Left renal pelvis (tissue), 4 donors: Measurements from ENCODE around the gene CENPU. TPM values are rescaled to one million over a fixed set of nuclear protein-coding genes. Genes with fewer than 3 reads are reported as not detected.
A peak's percentile ranks its signal among the peaks of the same experiment; 100 is the strongest.
"Not testable (repeated sequence)": the region's sequence is repeated elsewhere in the genome, so short reads cannot be mapped to it uniquely, and the experiment has no call there.

Experiments
- DNase-seq, 4 donors: peaks; one replicate each; pipeline ENCODE4 v3.0.0-alpha.2; 2013; ENCODE audit warnings: low read depth in 4 of 4, low spot score in 3 of 4
- polyA plus RNA-seq, 4 donors: library from polyadenylated mRNA; unstranded; fragments of 120-200 nt; gene quantifications; one replicate each; pipeline ENCODE4 v1.2.1, GENCODE V29; 2013; ENCODE audit not compliant: insufficient read length in 4 of 4

CENPU gene
- polyA plus RNA-seq, 4 donors: 38.4 to 48.8 (median 42.8) TPM

DNA sequence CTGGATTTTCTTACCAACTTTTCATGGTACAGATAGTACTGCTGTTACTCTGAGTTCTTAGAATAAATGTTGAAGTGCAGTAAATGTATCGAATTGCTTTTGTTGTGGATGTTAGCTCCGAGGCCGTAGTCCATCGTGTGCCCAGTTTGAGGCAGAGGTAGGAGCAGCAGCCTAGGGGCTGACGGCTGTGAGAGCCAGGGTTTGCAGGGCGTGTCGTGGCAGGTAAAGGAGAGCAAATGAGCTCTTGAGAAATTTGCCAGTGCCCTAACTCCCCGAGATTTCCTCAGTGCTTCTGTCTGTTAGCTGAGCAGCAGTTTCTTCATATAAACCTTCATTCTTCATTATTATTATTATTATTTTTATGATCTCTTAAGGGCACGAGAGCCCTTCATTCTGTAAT, 62.8 kb downstream of the CENPU start:
- DNase-seq: no peak

GRCh38 chr4:184669251-184669650, 64.6 kb downstream of the CENPU start:
- no peak for DNase-seq

GRCh38 chr4:184668511-184669114, 65.3 kb downstream of the CENPU start:
- DNase-seq: no peak

DNA sequence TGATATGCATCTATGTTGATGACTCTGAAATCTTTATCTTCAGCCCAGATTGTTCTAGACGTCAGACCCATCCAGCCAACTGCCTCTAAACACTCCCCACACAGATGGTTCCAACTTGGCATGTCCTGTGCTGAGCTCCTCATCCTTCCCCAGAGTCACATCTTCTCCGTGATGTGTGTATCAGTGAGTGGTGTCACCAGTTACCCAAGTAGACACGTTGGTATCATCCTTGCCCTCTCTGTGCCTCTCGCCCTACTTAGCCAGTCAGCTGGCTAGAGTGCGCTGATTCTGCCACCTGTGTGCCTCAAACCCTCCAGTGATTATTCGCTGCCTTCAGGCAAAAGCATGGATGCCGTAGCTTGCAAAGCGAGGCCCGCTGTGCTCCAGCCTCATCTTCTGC, 65.8 kb downstream of the CENPU start:
- DNase-seq: no peak

GRCh38 chr4:184666670-184667069, 67.2 kb downstream of the CENPU start:
- DNase-seq: no peak

- no peak for DNase-seq
These were observed 69.3 kb downstream of the CENPU start for GRCh38 chr4:184664445-184665210.

- no peak for DNase-seq
These were observed 71.7 kb downstream of the CENPU start for GRCh38 chr4:184662236-184662635.

GRCh38 chr4:184660978-184661377, 72.9 kb downstream of the CENPU start:
- DNase-seq: no peak

DNA sequence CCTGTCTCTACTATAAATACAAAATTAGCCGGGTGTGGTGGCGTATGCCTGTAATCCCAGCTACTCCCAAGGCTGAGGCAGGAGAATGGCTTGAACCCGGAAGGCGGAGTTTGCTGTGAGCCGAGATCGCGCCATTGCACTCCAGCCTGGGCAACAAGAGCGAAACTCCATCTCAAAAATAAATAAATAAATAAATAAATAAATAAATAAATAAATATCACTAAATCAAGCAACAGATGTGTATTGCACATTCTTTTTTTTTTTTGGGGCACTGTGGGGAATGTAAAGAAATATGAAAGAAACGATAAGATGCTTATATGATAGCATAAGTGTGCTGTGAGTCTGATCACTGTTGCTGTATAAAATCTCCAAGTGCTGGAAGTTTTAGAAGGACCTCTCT, 76.1 kb downstream of the CENPU start:
- not testable (repeated sequence) for DNase-seq

DNA sequence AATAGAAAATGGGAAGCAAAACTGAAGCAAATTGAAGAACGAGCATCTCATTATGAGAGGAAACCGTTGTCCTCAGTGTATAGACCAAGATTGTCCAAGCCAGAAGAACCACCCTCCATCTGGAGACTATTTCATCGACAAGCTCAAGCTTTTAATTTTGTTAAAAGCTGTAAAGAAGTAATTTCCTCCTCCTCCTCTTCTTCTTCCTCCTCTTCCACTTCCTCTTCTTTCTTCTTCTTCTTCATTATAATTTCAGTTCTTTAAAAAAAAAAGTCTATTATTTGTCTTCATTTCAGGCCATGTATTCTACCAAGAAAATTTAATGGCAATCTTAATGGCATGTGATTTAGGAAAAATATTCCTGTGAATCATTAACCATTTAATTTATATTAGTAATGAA, 76.8 kb downstream of the CENPU start:
- DNase-seq: no peak

- DNase-seq: no peak
These were observed 77.7 kb downstream of the CENPU start for GRCh38 chr4:184655889-184656869.

GRCh38 chr4:184653650-184654049, 80.2 kb downstream of the CENPU start:
- DNase-seq: no peak

DNA sequence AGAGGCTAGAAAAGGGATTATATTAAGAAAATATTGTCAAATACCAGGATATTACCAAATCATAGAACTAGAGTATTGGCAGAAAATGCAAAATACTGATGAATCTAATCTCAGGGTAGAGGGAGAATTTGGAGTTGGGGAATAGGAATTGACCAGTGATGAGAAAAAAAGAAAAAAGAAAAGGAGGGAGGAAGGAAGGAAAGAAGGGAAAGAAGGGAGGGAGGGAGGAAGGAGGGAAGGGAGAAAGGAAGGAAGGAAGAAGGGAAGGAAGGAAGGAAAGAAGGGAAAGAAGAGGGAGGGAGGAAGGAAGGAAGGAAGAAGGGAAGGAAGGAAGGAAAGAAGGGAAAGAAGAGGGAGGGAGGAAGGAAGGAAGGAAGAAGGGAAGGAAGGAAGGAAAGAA, 81.2 kb downstream of the CENPU start:
- DNase-seq: not testable (repeated sequence)

DNA sequence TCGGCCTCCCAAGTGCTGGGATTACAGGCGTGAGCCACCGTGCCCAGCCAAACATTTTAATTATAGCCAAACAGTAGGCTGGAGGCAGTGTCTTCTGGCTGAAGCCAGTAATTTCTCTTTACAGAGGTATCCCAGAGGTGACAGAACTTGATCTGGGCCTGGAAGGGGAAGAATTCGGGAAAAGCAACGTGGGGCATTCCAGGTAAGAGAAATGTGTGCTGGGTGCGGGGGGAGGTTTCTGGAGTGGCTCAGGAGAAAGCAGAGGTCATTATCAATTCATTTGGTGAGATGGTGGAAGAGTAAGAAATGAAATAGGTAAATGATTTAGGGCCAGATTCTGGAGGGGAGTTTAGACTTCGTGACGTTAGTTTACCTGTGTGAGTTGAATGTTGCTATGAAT, 82.0 kb downstream of the CENPU start:
- DNase-seq: no peak

GRCh38 chr4:184649971-184650855, 83.7 kb downstream of the CENPU start:
- peak; percentile 24 to 53 (median 34) for DNase-seq

DNA sequence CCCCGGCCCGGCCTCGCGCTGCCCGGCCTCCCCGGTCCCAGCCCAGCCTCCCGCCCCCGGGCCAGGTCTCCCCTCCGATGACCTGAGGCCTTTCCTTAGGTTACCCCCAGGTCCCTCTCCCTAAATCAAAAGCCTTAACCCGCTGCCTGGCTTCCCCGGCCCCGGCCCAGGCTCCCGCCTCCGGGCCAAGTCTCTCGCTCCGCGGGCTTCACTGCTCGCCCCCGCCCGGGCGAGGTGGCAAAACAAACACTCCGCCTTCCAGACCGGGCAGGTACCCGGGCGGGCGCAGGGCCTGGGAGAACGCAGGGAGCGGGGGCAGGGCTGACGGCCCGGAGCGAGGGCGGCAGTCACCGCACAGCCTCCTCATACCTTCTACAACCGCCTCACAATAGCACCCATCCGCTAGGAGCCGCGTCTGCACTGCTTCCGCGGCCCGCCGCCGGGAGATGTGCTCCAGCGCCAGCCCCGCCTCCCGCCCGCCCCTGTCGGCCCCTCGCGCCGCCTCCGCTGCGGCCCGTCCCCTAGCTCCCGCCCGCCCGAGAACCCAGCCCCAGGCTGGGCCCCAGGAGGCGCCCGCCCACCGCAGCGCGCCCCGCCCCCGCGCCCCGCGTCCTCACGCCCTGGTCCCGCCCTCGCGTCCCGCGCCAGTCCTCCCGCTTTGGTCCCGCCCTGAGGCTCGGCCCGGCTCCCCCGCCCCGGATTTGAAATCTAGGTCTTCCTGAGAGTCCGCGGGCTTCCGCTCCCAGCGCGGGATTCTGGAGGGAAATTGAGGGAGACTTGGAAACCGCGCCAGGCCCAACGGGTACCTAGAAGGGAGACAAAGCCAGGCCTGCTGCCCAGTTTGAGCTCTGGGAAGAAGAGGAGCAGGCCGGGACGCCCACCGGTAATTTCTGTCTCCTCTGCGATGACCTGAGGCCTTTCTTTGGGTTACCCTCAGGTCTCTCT, 84.6 kb downstream of the CENPU start, which contains the start of the genes CASP3 and PRIMPOL:
TSS of gene CASP3 (minus strand) at position 422 of the 945 bp plus-strand sequence. CDS start 10,994 bp downstream, outside the sequence.
TSS of gene PRIMPOL (plus strand) at position 713 of the 945 bp plus-strand sequence. CDS start 7,403 bp downstream, outside the sequence.
- DNase-seq: peak; percentile 83 to 91 (median 90)

GRCh38 chr4:184648313-184649025, 85.4 kb downstream of the CENPU start:
- DNase-seq: peak; percentile 24 to 46 (median 28)

DNA sequence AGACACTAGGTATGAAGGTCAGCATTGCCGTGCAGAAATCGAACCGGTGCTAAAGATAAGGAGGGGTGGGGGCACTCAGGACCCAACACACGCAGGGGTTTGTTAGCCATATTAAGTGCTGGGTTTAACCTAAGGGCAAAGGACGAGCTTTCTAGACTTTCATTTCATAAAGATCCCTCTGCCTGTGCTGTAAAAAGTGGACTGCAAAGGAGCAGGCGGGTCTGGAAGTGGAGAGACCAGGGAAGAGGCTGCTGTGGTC, 85.9 kb downstream of the CENPU start:
- no peak for DNase-seq
